Measurements from ENCODE around the gene PRR5L. TPM values are rescaled to one million over a fixed set of nuclear protein-coding genes. Genes with fewer than 3 reads are reported as not detected.
"Not testable (repeated sequence)": the region's sequence is repeated elsewhere in the genome, so short reads cannot be mapped to it uniquely, and the experiment has no call there.

Gene PRR5L
- polyA plus RNA-seq, 4 donors = 13.9 to 25.1 (median 16.5) TPM

- DNase-seq (ENCODE audit: low read depth in 4 of 4, low spot score in 3 of 4) = no peak
These were observed 159.0 kb downstream of the PRR5L start for GRCh38 chr11:36454941-36455631.

DNA sequence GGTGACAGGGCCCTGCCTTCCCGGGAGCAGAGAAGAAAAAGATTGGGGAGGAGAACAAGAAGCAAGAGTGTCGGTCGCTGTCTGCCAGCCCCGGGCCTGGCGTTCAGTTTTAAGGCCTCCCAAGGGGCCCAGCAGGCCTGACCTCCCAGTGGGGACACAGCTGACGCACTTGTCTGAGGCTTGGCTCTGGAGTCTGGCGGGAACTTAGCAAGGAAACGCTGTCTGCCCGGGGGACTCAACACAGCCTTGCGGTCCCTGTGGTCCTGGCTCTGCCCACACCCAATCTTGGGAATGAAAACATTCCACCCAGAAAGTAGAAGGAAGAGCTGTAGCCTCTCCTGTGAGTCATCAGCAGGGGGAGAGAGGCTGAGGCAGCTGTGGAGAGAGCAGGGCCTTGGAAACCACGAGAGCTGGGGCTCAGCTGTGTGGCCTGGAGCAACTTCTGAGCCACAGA is 159.6 kb downstream of the PRR5L start:
- no peak for DNase-seq (ENCODE audit: low read depth in 4 of 4, low spot score in 3 of 4)

DNA sequence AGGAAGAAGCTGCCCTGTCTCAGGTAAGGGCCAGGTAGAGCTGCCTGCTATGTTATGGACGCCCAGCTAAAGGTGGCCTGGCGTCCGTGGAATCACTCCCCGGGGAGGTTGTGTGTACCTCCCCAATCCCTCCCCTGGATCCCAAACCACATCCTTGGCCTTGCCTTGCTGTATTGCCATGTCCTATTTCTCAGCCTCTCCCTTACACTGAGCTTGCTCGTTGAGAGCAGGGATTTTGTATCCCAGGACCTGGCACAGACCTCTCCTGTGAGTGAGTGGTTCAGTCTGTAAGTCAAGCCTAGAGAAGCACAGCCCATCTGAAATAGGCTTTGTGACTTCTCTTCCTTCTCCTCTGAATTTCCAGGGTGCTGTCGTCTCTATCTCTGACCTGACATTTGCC is 160.1 kb downstream of the PRR5L start:
- DNase-seq (ENCODE audit: low read depth in 4 of 4, low spot score in 3 of 4) = no peak

GRCh38 chr11:36458129-36458915 is 162.2 kb downstream of the PRR5L start:
- no peak for DNase-seq (ENCODE audit: low read depth in 4 of 4, low spot score in 3 of 4)

DNA sequence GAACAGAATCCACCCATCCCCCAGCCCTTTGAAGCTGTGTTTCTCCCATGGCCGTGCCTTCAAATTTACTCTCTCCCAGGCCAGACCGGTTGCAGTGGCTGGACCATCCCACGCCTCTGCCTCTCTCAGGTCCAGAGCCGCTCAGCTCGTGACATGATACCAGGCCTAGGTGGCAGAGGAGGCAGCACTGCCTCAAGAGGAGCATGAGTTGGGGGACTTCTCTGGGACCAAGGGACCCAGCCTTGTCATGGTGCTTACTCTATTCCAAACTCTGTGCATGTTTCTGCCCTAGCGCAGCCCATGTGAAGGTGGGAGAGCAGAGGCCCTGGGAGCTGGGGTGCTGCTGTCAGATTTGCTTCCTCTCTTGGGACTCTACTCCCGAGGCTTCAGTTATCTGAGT is 163.0 kb downstream of the PRR5L start:
- no peak for DNase-seq (ENCODE audit: low read depth in 4 of 4, low spot score in 3 of 4)

GRCh38 chr11:36460220-36460619 is 164.1 kb downstream of the PRR5L start:
- DNase-seq (ENCODE audit: low read depth in 4 of 4, low spot score in 3 of 4) = no peak

- no peak for DNase-seq (ENCODE audit: low read depth in 4 of 4, low spot score in 3 of 4)
These were observed 166.2 kb downstream of the PRR5L start for GRCh38 chr11:36462321-36462720.

GRCh38 chr11:36463781-36464180 is 167.7 kb downstream of the PRR5L start:
- no peak for DNase-seq (ENCODE audit: low read depth in 4 of 4, low spot score in 3 of 4)

DNA sequence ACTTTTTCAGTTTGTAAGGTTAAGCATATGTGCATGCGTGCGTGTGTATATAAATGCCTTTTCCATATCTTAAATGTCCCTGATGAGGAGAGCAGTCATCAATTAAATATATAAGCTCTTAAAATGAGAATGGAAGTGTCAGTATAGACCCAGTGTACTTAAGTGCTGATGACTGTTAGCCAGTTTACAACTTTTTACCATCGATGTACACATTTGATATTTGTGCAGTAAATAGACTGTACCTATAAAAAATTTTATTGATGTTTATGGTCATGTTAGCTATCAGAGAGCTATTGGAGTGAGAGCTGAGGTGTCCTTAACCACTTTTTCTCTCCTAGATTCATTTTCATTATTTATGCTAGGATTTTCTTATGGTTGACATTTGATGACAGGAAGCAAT is 168.6 kb downstream of the PRR5L start:
- no peak for DNase-seq (ENCODE audit: low read depth in 4 of 4, low spot score in 3 of 4)

DNA sequence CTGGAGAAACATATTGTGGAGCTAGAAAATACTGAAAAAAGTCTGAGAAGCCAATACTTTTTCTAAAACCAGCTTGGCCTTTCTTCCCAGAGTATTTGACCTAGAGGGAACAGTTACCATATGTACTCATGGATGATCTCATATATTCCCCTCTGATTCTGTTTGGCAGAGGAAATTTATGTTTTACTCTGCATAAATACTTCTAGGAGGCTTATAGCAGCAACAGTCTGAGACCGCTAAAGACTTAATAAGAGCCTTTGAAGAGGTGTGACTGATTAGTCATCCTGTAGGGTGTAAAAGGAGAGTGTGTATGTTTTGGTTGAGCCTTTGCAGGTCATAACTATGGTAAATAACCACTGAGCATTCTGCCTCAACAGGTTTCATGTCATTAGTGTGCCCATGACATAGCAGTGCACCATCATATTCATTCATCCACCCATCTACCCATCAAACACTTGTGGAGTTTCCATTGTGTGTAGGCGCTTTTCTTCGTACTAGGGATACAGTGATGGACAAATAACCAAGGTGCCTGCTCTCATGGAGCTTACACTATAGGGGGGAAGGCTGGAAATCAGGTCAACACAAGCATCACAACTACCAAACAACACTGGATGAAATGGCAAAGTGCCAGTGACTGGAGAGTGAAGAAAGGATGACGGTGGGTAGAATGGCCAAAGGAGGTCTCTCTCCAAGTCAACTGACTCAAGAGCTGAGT is 169.5 kb downstream of the PRR5L start:
- no peak for DNase-seq (ENCODE audit: low read depth in 4 of 4, low spot score in 3 of 4)

GRCh38 chr11:36467012-36467411 is 170.9 kb downstream of the PRR5L start:
- DNase-seq (ENCODE audit: low read depth in 4 of 4, low spot score in 3 of 4) = no peak

- DNase-seq (ENCODE audit: low read depth in 4 of 4, low spot score in 3 of 4) = no peak
These were observed 171.8 kb downstream of the PRR5L start for GRCh38 chr11:36467916-36468315.

- DNase-seq (ENCODE audit: low read depth in 4 of 4, low spot score in 3 of 4) = no peak
These were observed 173.0 kb downstream of the PRR5L start for GRCh38 chr11:36469063-36469462.

DNA sequence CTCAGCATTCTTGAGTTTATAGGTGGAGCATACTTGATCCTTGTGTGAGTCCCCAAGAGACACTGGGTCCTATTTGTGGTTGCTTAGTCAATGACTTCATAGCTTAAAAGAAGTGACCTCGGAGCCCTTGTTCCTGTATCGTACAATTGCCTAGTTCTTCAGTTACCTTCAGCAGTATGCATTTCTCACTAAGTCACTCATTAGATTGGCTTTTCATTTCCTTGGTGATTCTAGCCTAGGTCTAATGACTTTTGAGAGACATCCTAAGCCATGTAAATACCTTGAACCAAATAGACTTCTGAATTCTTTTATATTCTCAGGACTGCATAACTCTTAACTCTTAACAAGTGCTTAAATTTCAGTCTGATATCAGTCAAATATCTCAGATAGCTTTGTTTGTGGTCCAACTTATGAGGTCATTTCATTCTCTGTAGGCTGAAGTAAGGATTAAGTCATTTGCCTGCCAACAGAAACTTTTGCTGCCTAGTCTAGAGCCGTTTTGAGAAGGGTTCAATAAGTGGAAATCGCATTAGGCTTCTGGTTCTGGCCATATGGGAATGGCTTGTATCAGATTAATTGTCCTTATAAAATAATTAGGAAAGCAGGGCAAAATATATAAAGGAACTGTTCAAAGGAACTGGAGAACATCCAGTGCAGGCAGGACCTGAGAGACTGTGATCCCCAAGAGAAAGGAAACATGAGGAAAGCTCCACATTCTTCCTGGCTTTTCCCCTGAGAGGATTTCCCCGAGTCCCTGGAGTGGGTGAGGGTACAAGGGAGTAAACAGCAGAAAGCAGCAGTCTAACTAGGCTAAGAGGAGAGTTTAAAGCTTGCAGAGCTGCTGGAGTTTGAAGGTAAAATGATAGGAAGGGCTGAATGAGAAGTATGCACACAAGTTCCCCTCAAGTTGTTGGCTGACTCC is 174.1 kb downstream of the PRR5L start:
- no peak for DNase-seq (ENCODE audit: low read depth in 4 of 4, low spot score in 3 of 4)

- no peak for DNase-seq (ENCODE audit: low read depth in 4 of 4, low spot score in 3 of 4)
These were observed 175.5 kb downstream of the PRR5L start for GRCh38 chr11:36471577-36471976.

- DNase-seq (ENCODE audit: low read depth in 4 of 4, low spot score in 3 of 4) = no peak
These were observed 179.1 kb downstream of the PRR5L start for GRCh38 chr11:36475192-36475591.

DNA sequence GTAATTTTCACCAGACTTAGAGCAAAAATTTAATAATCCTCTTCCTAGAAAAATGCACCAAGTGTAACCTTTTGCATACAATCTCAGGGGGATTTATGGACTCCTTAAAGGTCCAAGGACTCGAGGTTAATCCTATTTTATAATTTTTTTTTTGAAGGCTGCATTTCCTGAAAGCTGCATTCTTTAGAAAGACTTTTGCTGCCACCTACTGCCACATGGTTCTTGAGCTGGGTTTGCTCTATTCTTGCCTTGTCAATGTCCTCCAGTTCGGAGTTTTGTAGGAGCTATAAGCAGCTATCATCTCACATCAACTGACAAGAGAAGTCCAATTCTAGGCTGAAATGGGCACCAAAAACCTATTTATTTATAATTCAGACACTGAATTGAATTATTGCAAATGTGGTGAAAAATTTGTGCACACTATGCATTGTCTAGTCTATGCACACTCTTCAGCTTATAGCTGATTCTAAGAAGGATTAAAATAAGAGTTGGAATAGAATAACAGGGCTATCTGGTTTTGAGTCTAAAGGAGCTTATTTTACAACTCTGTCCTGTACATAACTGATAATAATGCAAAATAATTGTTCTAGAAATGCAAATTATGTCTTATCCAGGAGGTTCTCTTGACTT is 182.7 kb downstream of the PRR5L start:
- peak; percentile 25 to 58 (median 34) for DNase-seq (ENCODE audit: low read depth in 4 of 4, low spot score in 3 of 4)

DNA sequence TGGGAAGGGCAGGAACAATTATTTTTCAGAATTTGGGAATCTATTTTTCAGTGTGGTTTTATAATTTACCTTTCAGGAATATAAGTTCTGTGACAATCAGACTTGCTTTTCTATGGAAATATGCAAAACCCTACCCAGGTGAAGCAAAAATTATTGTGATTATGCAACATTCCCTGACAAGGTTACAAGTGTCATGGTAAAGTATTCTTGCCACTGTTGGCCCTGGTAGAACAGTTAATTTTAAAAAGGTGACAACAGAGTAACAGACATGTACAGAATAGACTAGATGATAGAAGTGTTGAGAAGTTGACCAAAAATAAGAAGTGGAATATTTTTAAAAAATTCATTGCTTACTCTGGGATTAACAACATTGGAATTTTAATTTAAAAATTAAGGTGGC is 184.7 kb downstream of the PRR5L start:
- no peak for DNase-seq (ENCODE audit: low read depth in 4 of 4, low spot score in 3 of 4)

DNA sequence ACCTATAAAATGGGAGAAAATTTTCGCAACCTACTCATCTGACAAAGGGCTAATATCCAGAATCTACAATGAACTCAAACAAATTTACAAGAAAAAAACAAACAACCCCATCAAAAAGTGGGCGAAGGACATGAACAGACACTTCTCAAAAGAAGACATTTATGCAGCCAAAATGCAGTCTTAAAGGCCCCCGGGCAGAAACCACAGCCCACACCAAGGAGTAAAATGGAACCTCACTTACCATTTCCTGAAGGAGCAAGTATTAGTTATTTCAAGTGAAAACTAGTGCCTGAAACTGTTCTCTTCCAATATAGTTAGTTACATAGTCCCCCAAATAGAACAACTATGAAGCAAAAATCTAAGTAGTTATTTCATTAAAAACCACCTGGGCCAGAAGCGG is 187.0 kb downstream of the PRR5L start:
- DNase-seq (ENCODE audit: low read depth in 4 of 4, low spot score in 3 of 4) = not testable (repeated sequence)
